Muscle layer of duodenum (tissue), 2 donors: ENCODE data around the gene CST7.
A peak's percentile ranks its signal among the peaks of the same experiment; 100 is the strongest.
"Not testable (repeated sequence)": the region's sequence is repeated elsewhere in the genome, so short reads cannot be mapped to it uniquely, and the experiment has no call there.

Experiments used
- H3K27ac ChIP-seq: one replicate; pipeline ENCODE4 v1.7.0; 2013; ENCODE audit warnings: mild to moderate bottlenecking, low read length
- H3K27me3 ChIP-seq: one replicate; pipeline ENCODE4 v1.7.0; 2013; ENCODE audit warnings: low read depth, mild to moderate bottlenecking, control low read depth, low read length
- H3K36me3 ChIP-seq, 2 donors: one replicate each; pipeline ENCODE4 v1.7.0; 2013; ENCODE audit warnings: low read length in 2 of 2, control low read depth in 1 of 2, mild to moderate bottlenecking in 1 of 2; ENCODE audit not compliant: insufficient read depth in 2 of 2, control insufficient read depth in 1 of 2
- H3K4me1 ChIP-seq, 2 donors: one replicate each; pipeline ENCODE4 v1.7.0; 2013; ENCODE audit warnings: low read length in 2 of 2, mild to moderate bottlenecking in 2 of 2, control low read depth in 1 of 2, moderate library complexity in 1 of 2; ENCODE audit not compliant: insufficient read depth in 2 of 2, control insufficient read depth in 1 of 2
- H3K4me3 ChIP-seq, 2 donors: one replicate each; pipeline ENCODE4 v1.7.0; 2013; ENCODE audit warnings: low read length in 2 of 2, low read depth in 1 of 2, mild to moderate bottlenecking in 1 of 2
- H3K9me3 ChIP-seq, 2 donors: one replicate each; pipeline ENCODE4 v1.7.0; 2013; ENCODE audit warnings: low read length in 2 of 2, control low read depth in 1 of 2, mild to moderate bottlenecking in 1 of 2; ENCODE audit not compliant: control insufficient read depth in 1 of 2
- donor health status: healthy.

Gene CST7

GRCh38 chr20:24930724-24931688 lies 18.1 kb upstream of the CST7 start:
- not testable (repeated sequence) for H3K4me1 ChIP-seq, H3K9me3 ChIP-seq, H3K27me3 ChIP-seq, H3K36me3 ChIP-seq
- Histone ChIP-seq H3K27ac (peak overlapping the region; percentile 39), H3K4me3 (peak overlapping the region in 1 of 2 donors; percentile 33)

GRCh38 chr20:24931893-24932292 lies 17.2 kb upstream of the CST7 start:
- not testable (repeated sequence) for H3K4me3 ChIP-seq, H3K27ac ChIP-seq

GRCh38 chr20:24933266-24933908 lies 15.7 kb upstream of the CST7 start:
- peaks cover 0 to 4% of the 10 kb centered on the region in 2 donors for H3K9me3 ChIP-seq
- H3K4me1 ChIP-seq = no peaks in the 10 kb centered on the region
- H3K27me3 ChIP-seq = no peaks in the 10 kb centered on the region
- H3K4me3 ChIP-seq = no peak overlapping the region
- H3K36me3 ChIP-seq = no peaks in the 10 kb centered on the region
- no peak overlapping the region for H3K27ac ChIP-seq

More at GRCh38 chr20:24931893-24932292, 17.2 kb upstream of the CST7 start:
- not testable (repeated sequence) for H3K36me3 ChIP-seq, H3K4me1 ChIP-seq, H3K27me3 ChIP-seq, H3K9me3 ChIP-seq

GRCh38 chr20:24934101-24934661 lies 14.9 kb upstream of the CST7 start:
- Histone ChIP-seq H3K9me3 (peaks cover 0 to 4% of the 10 kb centered on the region in 2 donors), H3K4me3 (no peak overlapping the region), H3K27me3 (no peaks in the 10 kb centered on the region), H3K27ac (no peak overlapping the region), H3K36me3 (no peaks in the 10 kb centered on the region), H3K4me1 (no peaks in the 10 kb centered on the region)

- Histone ChIP-seq H3K4me1 (no peaks in the 10 kb centered on the region), H3K27me3 (no peaks in the 10 kb centered on the region), H3K9me3 (peaks cover 0 to 4% of the 10 kb centered on the region in 2 donors), H3K27ac (no peak overlapping the region), H3K4me3 (no peak overlapping the region), H3K36me3 (no peaks in the 10 kb centered on the region)
Observed at GRCh38 chr20:24934716-24935115, 14.4 kb upstream of the CST7 start.

- Histone ChIP-seq H3K4me3 (no peak overlapping the region), H3K27me3 (no peaks in the 10 kb centered on the region), H3K4me1 (no peaks in the 10 kb centered on the region), H3K36me3 (no peaks in the 10 kb centered on the region), H3K9me3 (peaks cover 0 to 4% of the 10 kb centered on the region in 2 donors), H3K27ac (no peak overlapping the region)
Observed at GRCh38 chr20:24935140-24935539, 13.9 kb upstream of the CST7 start.

- Histone ChIP-seq H3K4me3 (no peak overlapping the region), H3K36me3 (no peaks in the 10 kb centered on the region), H3K27me3 (no peaks in the 10 kb centered on the region), H3K4me1 (no peaks in the 10 kb centered on the region), H3K9me3 (peaks cover 0 to 8% of the 10 kb centered on the region in 2 donors), H3K27ac (no peak overlapping the region)
Observed at GRCh38 chr20:24935766-24936525, 13.1 kb upstream of the CST7 start.

- H3K9me3 ChIP-seq = peaks cover 0 to 12% of the 10 kb centered on the region in 2 donors
- H3K27me3 ChIP-seq = no peaks in the 10 kb centered on the region
- H3K4me1 ChIP-seq = no peaks in the 10 kb centered on the region
- no peak overlapping the region for H3K27ac ChIP-seq
- H3K36me3 ChIP-seq = no peaks in the 10 kb centered on the region
- H3K4me3 ChIP-seq = no peak overlapping the region
Observed at GRCh38 chr20:24936526-24937407, 12.3 kb upstream of the CST7 start.

GRCh38 chr20:24937579-24937978 lies 11.5 kb upstream of the CST7 start:
- H3K36me3 ChIP-seq = no peaks in the 10 kb centered on the region
- no peak overlapping the region for H3K27ac ChIP-seq
- H3K9me3 ChIP-seq = peaks cover 0 to 19% of the 10 kb centered on the region in 2 donors
- H3K4me1 ChIP-seq = no peaks in the 10 kb centered on the region
- no peaks in the 10 kb centered on the region for H3K27me3 ChIP-seq
- no peak overlapping the region for H3K4me3 ChIP-seq

- Histone ChIP-seq H3K36me3 (no peaks in the 10 kb centered on the region), H3K9me3 (peaks cover 0 to 23% of the 10 kb centered on the region in 2 donors), H3K27ac (no peak overlapping the region), H3K4me1 (no peaks in the 10 kb centered on the region), H3K27me3 (no peaks in the 10 kb centered on the region), H3K4me3 (no peak overlapping the region)
Observed at GRCh38 chr20:24938498-24938897, 10.6 kb upstream of the CST7 start.
